Hepatocyte (in vitro differentiated cells): Measurements from ENCODE around the gene STK32C. TPM values are rescaled to one million over a fixed set of nuclear protein-coding genes. Genes with fewer than 3 reads are reported as not detected.

Experiments used
- DNase-seq: peaks from one replicate; pipeline ENCODE4 v3.0.0-alpha.2; 2016; ENCODE audit warnings: low spot score
- H2AFZ ChIP-seq: fragments of 200-600 bp; sonication (generic); 2 replicates; pipeline ENCODE4 v1.6.0; 2016; ENCODE audit warnings: antibody characterized with exemption, mild to moderate bottlenecking
- H3K27ac ChIP-seq: fragments of 200-600 bp; sonication (generic); 2 replicates; pipeline ENCODE4 v1.5.1; 2016; ENCODE audit warnings: mild to moderate bottlenecking
- H3K27me3 ChIP-seq: fragments of 200-600 bp; sonication (generic); 2 replicates; pipeline ENCODE4 v1.6.1; 2016
- H3K36me3 ChIP-seq: fragments of 200-600 bp; sonication (generic); replicated peaks from 2 replicates; pipeline ENCODE4 v1.5.1; 2016; ENCODE audit warnings: low read depth; ENCODE audit not compliant: insufficient read depth
- H3K4me1 ChIP-seq: fragments of 200-600 bp; sonication (generic); 2 replicates; pipeline ENCODE4 v1.5.1; 2016; ENCODE audit warnings: mild to moderate bottlenecking, moderate library complexity; ENCODE audit not compliant: insufficient read depth
- H3K4me2 ChIP-seq: fragments of 200-600 bp; sonication (generic); 2 replicates; pipeline ENCODE4 v1.6.0; 2016
- H3K4me3 ChIP-seq: fragments of 200-600 bp; sonication (generic); 2 replicates; pipeline ENCODE4 v1.5.1; 2016; ENCODE audit warnings: mild to moderate bottlenecking
- H3K79me2 ChIP-seq: fragments of 200-600 bp; sonication (generic); 2 replicates; pipeline ENCODE4 v1.6.0; 2017; ENCODE audit warnings: mild to moderate bottlenecking
- H3K9me2 ChIP-seq: fragments of 200-600 bp; sonication (generic); replicated peaks from 2 replicates; pipeline ENCODE4 v1.6.0; 2017; ENCODE audit warnings: mild to moderate bottlenecking; ENCODE audit not compliant: insufficient read depth
- H3K9me3 ChIP-seq: fragments of 200-600 bp; sonication (generic); 2 replicates; pipeline ENCODE4 v1.5.1; 2016; ENCODE audit warnings: low read depth, mild to moderate bottlenecking
- H4K20me1 ChIP-seq: fragments of 200-600 bp; sonication (generic); 2 replicates; pipeline ENCODE4 v1.6.0; 2016; ENCODE audit warnings: mild to moderate bottlenecking; ENCODE audit not compliant: insufficient read depth, poor library complexity, severe bottlenecking
- EZH2 ChIP-seq: fragments of 200-600 bp; sonication (generic); IDR thresholded peaks from 2 replicates; pipeline ENCODE4 v1.6.1; 2016; ENCODE audit warnings: antibody characterized with exemption, mild to moderate bottlenecking, borderline replicate concordance
- EZH2phosphoT487 ChIP-seq: fragments of 200-600 bp; sonication (generic); IDR thresholded peaks from one replicate; pipeline ENCODE4 v1.6.1; 2018; ENCODE audit warnings: antibody characterized with exemption, mild to moderate bottlenecking, low read depth, moderate library complexity; ENCODE audit not compliant: unreplicated experiment, severe bottlenecking
- WGBS: methylation state at CpG from one replicate; pipeline ENCODE4 v1.1.6; 2016; ENCODE audit warnings: low lambda C conversion rate; ENCODE audit errors: missing lambda C conversion rate; 5-methylcytosine and 5-hydroxymethylcytosine counted together
- polyA plus RNA-seq: library from polyadenylated mRNA; unstranded; fragments of >200 nt; fragmentation: Nextera tagmentation; extraction: Ambion mirVana; gene quantifications from 2 replicates; pipeline ENCODE4 v1.2.1, GENCODE V29; 2016
- total RNA-seq: library from RNA; depleted of rRNA; stranded (reverse); fragments of >200 nt; gene quantifications from 2 replicates; pipeline ENCODE4 v1.2.3, GENCODE V29; 2014
- TF ChIP-seq, protein P1 (sequence below): fragments of 200-600 bp; sonication (generic); IDR thresholded peaks from 2 replicates; pipeline ENCODE4 v1.5.1; 2016; ENCODE audit warnings: antibody characterized with exemption, mild to moderate bottlenecking; ENCODE audit not compliant: poor library complexity

STK32C gene
- total and polyA plus RNA-seq, 2 experiments from 2014 or later = 7.9 to 12.2 TPM

DNA sequence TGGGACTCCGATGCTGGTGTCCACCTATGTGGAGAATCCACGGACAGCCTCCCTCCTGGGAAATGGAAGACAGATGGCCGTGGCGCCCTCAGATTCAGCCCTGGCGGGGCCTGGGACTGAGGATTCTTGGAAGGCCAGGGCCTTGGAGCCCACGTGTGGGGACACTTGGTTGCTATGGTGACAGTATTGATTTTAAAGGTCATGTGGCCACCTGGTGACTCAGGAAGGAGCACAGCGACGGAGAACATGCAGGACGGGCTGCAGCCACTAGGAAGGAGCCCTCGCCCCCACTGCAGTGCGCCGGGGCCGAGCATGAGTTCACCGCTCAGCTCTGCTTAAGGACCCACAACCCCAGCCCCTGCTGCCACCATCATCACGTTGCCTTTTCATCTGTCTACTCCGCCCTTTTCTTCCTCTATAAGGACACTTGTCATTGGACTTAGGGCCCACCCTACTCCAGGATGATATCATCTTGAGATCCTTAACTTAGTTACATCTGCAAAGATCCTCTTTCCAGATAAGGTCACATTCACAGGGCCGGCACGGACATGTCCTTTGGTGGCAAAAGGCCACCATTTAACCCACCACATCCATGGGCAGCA, 3.7 kb upstream of the STK32C start:
- peak; percentile 70 for DNase-seq
- H3K9me2 ChIP-seq = no peaks in the 10 kb centered on the region
- TF ChIP-seq EZH2 = no peak
- no peak for TF ChIP-seq EZH2phosphoT487
- TF ChIP-seq, protein P1, sequence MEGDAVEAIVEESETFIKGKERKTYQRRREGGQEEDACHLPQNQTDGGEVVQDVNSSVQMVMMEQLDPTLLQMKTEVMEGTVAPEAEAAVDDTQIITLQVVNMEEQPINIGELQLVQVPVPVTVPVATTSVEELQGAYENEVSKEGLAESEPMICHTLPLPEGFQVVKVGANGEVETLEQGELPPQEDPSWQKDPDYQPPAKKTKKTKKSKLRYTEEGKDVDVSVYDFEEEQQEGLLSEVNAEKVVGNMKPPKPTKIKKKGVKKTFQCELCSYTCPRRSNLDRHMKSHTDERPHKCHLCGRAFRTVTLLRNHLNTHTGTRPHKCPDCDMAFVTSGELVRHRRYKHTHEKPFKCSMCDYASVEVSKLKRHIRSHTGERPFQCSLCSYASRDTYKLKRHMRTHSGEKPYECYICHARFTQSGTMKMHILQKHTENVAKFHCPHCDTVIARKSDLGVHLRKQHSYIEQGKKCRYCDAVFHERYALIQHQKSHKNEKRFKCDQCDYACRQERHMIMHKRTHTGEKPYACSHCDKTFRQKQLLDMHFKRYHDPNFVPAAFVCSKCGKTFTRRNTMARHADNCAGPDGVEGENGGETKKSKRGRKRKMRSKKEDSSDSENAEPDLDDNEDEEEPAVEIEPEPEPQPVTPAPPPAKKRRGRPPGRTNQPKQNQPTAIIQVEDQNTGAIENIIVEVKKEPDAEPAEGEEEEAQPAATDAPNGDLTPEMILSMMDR = no peak
- H3K4me3 ChIP-seq = no peak overlapping the region
- H4K20me1 ChIP-seq = no peaks in the 10 kb centered on the region
- no peaks in the 10 kb centered on the region for H3K79me2 ChIP-seq
- no peak overlapping the region for H3K4me2 ChIP-seq
- H2AFZ ChIP-seq = no peak overlapping the region
- H3K4me1 ChIP-seq = peaks cover 7% of the 10 kb centered on the region
- WGBS = 56% methylated on average over 18 of the region's 18 CpGs
- no peak overlapping the region for H3K27ac ChIP-seq
- H3K36me3 ChIP-seq = no peaks in the 10 kb centered on the region
- peaks cover 17% of the 10 kb centered on the region for H3K27me3 ChIP-seq
- no peaks in the 10 kb centered on the region for H3K9me3 ChIP-seq

DNA sequence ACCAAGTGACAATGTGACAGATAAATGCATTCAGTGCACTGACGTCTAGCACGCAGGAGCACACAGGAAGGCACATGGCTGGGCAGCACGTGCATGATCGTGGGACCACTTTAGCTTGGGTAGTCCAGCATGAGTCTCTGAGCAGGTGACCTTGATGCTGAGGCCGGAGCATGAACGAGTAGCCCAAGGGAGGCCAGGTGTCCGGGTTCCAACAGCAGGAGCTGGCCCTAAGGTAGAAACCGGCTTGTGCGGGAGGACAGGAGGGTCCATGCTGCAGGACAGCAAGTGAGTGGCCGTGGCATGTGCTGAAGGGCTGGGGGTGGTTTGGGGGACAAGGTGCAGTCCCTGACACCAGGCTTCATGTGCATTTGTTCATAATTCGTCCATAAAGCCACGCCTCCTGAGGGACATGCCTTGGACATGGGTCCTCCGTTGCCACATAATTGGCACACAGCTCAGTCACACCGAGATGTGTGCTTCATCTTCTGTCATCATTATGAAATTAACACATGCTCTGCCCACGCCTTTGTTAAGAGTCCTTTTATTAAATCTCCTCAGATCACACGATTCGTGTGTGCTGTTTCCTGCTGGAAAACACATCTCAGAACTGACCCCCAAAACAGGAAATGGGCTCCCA, 3.1 kb upstream of the STK32C start:
- H3K79me2 ChIP-seq = no peaks in the 10 kb centered on the region
- no peak for DNase-seq
- H2AFZ ChIP-seq = no peak overlapping the region
- H4K20me1 ChIP-seq = no peaks in the 10 kb centered on the region
- H3K27me3 ChIP-seq = peaks cover 21% of the 10 kb centered on the region
- H3K36me3 ChIP-seq = no peaks in the 10 kb centered on the region
- H3K4me1 ChIP-seq = peaks cover 7% of the 10 kb centered on the region
- whole genome bisulfite sequencing = 91% methylated on average over 17 of the region's 17 CpGs
- H3K4me3 ChIP-seq = no peak overlapping the region
- H3K9me3 ChIP-seq = no peaks in the 10 kb centered on the region
- H3K4me2 ChIP-seq = no peak overlapping the region
- H3K9me2 ChIP-seq = no peaks in the 10 kb centered on the region
- TF ChIP-seq EZH2 (no peak), EZH2phosphoT487 (no peak)
- TF ChIP-seq, protein P1 = no peak
- no peak overlapping the region for H3K27ac ChIP-seq

DNA sequence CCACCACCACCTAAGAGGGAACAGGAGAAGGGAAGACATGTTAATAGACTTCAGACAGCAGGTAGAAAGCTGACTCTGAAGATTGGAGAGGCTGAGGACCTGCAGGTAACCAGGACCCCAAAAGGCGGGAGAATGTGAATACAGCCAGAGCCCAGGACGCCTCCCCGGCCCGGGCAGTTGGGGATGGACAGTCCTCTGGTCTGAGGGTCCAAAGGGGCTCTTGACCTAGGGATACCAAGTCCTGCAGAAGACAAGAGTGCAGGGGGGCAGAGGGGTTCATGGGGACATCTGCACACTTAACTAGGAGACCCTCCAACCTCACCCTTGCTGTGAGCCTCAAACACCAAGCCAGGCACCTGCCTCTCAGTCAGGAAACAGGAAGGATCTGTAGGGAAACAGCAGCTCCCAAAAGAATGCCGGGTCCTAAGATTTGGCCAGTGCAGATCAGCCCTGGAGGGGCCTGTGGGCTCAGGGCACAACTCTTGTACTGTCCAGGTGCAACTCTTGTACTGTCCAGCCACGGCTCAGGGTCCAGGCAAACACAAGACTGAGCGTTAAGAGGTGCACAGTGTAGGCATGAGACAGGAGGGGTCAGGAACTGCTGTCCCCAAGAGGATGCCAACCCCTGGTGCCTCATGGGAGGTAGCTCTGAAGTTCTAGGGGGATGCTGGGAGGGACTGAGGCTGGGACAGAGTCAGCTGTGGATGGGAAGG, 2.3 kb upstream of the STK32C start:
- Histone ChIP-seq H3K4me1 (peaks cover 7% of the 10 kb centered on the region), H3K4me2 (no peak overlapping the region), H3K27me3 (peaks cover 29% of the 10 kb centered on the region), H3K36me3 (no peaks in the 10 kb centered on the region), H3K27ac (no peak overlapping the region), H3K9me2 (no peaks in the 10 kb centered on the region), H4K20me1 (no peaks in the 10 kb centered on the region), H2AFZ (no peak overlapping the region), H3K4me3 (no peak overlapping the region), H3K79me2 (no peaks in the 10 kb centered on the region), H3K9me3 (no peaks in the 10 kb centered on the region)
- no peak for TF ChIP-seq EZH2phosphoT487
- no peak for TF ChIP-seq EZH2
- TF ChIP-seq, protein P1 = no peak
- WGBS = 94% methylated on average over 7 of the region's 7 CpGs
- DNase-seq = no peak
